GM12875 (cell line): ENCODE data around the gene CACNA1G.

ENCODE experiments used
- H3K4me3 ChIP-seq: one replicate; pipeline ENCODE4 v1.5.1; 2011; ENCODE audit warnings: low read depth, low read length, control low read depth
- CTCF ChIP-seq: IDR thresholded peaks from 2 replicates; pipeline ENCODE4 v1.5.1; 2011; ENCODE audit warnings: low read depth, mild to moderate bottlenecking, control low read depth, inconsistent platforms, low read length, moderate library complexity, borderline replicate concordance; ENCODE audit not compliant: insufficient read depth

Gene CACNA1G

GRCh38 chr17:50609380-50610074, 49.0 kb downstream of the CACNA1G start:
- TF ChIP-seq CTCF, result no peak
- H3K4me3 ChIP-seq, result no peak overlapping the region

DNA sequence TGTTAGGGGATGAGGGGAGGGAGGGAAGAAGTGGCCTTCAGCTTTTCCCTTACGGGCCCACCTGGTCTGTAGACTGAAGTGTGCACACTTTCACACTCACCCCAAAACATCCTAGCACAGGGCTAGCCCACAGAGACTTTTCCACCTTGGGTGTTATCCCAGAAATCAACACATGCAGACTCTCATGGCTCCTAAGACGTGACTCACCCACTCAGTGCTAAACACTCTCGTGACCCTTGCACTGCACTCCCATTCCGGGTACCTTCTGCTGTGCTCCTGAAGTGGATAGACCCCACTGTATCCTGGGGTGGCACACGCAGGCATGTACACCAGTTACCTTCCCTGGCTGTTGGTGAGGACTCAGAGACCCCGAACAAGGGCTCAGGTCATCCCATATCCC, 51.1 kb downstream of the CACNA1G start:
- no peak overlapping the region for H3K4me3 ChIP-seq

DNA sequence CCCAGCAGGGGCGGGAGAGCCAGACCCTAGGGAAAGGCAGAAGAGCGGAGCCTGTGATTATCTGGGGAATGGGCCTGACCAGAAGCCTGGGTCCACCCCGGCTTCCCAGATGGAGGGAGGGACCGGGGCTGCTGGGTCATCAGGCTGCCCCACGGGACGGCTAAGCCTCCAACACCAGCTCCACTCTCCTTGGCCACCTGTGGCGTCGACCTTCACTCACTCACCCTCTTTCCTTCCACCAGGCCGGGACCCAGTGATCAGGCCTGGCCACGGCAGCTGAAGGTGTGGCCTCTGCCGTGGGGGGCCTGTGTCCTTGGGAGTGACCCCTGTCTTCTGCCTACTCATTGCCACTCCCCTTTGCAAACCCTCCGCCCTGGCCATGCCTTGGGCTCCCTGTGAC, 51.8 kb downstream of the CACNA1G start:
- no peak overlapping the region for H3K4me3 ChIP-seq
- TF ChIP-seq CTCF, result no peak

More for the DNA sequence above, 51.1 kb downstream of the CACNA1G start:
- no peak for TF ChIP-seq CTCF

- no peak overlapping the region for H3K4me3 ChIP-seq
- TF ChIP-seq CTCF, result no peak
Observed at GRCh38 chr17:50613007-50613992, 52.8 kb downstream of the CACNA1G start.

GRCh38 chr17:50614471-50615051, 54.0 kb downstream of the CACNA1G start:
- no peak for TF ChIP-seq CTCF
- H3K4me3 ChIP-seq, result no peak overlapping the region

DNA sequence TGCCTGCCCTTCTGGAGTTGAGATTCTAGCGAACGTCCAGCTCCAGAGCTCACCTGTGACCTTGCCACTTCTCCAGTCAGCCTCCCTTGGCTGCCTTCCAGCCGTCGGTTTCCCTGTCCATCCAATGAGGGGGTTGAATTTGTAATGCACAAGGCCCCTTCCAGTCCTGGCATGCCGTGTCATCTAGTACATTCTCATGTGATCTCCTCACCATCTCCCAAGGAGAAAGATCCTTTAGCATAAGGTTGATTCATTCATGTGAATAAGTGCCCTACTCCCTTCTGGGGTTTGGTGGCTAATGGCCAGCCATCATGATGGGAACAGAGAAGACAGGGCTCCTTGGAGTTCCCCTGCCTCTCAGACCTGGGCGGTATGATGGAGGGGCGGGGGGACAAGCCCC, 55.3 kb downstream of the CACNA1G start:
- no peak overlapping the region for H3K4me3 ChIP-seq
- no peak for TF ChIP-seq CTCF

DNA sequence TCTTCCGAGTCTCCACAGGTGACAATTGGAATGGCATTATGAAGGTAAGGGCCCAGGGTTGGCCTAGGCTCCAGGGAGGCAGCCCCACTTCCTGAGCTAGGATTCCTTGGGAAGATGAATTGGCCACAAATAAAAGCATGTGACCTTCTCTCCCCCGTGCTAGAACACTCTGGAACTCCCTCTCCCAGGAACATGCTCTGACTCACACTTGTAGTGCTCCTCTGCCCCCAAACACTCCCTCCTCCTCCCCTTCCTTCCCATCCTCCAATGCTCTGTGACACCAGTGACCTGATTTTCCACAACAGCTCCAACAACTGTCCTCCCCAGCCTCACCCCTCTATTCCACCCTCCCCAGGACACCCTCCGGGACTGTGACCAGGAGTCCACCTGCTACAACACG, 57.8 kb downstream of the CACNA1G start:
- no peak overlapping the region for H3K4me3 ChIP-seq
- TF ChIP-seq CTCF, result no peak
